Keratinocyte (primary cell): ENCODE measurements around the gene RAP1GAP2. TPM values are rescaled to one million over a fixed set of nuclear protein-coding genes. Genes with fewer than 3 reads are reported as not detected.

ENCODE experiments used
- DNase-seq: peaks from one replicate; pipeline ENCODE4 v3.0.0-alpha.2; 2011; ENCODE audit warnings: low read depth, missing footprints, low spot score
- FAIRE-seq: peaks from 2 replicates; lab custom pipeline; 2011; peaks lifted over from hg19 to GRCh38; lab: Jason Lieb, UNC
- H2AFZ ChIP-seq: 2 replicates; pipeline ENCODE4 v1.6.0; 2012; ENCODE audit warnings: low read length, control low read depth, inconsistent platforms; ENCODE audit not compliant: control insufficient read depth
- H3K27ac ChIP-seq: 2 replicates; pipeline ENCODE4 v1.5.1; 2011; ENCODE audit warnings: low read length; ENCODE audit not compliant: control insufficient read depth, insufficient read depth
- H3K27me3 ChIP-seq: 3 replicates; pipeline ENCODE4 v1.6.0; 2011; ENCODE audit warnings: low read length; ENCODE audit not compliant: control insufficient read depth, insufficient read depth; ENCODE audit errors: extremely low read depth
- H3K36me3 ChIP-seq, 2 experiments: 2 replicates in 1 of 2; 3 replicates in 1 of 2; pipeline ENCODE4 v1.5.1; 2011; ENCODE audit warnings: low read length in 2 of 2, mild to moderate bottlenecking in 1 of 2; ENCODE audit not compliant: control insufficient read depth in 2 of 2, insufficient read depth in 2 of 2; ENCODE audit errors: extremely low read depth in 1 of 2
- H3K4me1 ChIP-seq: 3 replicates; pipeline ENCODE4 v1.5.1; 2011; ENCODE audit warnings: low read length; ENCODE audit not compliant: control insufficient read depth, insufficient read depth; ENCODE audit errors: extremely low read depth
- H3K4me2 ChIP-seq: 3 replicates; pipeline ENCODE4 v1.6.0; 2011; ENCODE audit warnings: low read depth, low read length; ENCODE audit not compliant: control insufficient read depth, insufficient read depth; ENCODE audit errors: extremely low read depth
- H3K4me3 ChIP-seq, 3 experiments: fragments of 200-600 bp in 1 of 3; sonication (generic) in 1 of 3; 2 replicates in 2 of 3; 3 replicates in 1 of 3; pipeline ENCODE4 v1.5.1; 2011 to 2016; ENCODE audit warnings: low read length in 3 of 3, mild to moderate bottlenecking in 3 of 3, control low read depth in 2 of 3, inconsistent platforms in 1 of 3, low read depth in 1 of 3, mixed read lengths in 1 of 3, mixed run types in 1 of 3, moderate library complexity in 1 of 3; ENCODE audit not compliant: control insufficient read depth in 2 of 3, insufficient read depth in 2 of 3; ENCODE audit errors: extremely low read depth in 1 of 3
- H3K79me2 ChIP-seq: 2 replicates; pipeline ENCODE4 v1.6.0; 2012; ENCODE audit warnings: low read length; ENCODE audit not compliant: control insufficient read depth, insufficient read depth
- H3K9ac ChIP-seq: 3 replicates; pipeline ENCODE4 v1.6.0; 2011; ENCODE audit warnings: low read length; ENCODE audit not compliant: control insufficient read depth, insufficient read depth; ENCODE audit errors: extremely low read depth
- H3K9me1 ChIP-seq: 3 replicates; pipeline ENCODE4 v1.6.0; 2011; ENCODE audit warnings: low read length; ENCODE audit not compliant: control insufficient read depth, insufficient read depth; ENCODE audit errors: extremely low read depth
- H3K9me3 ChIP-seq: 2 replicates; pipeline ENCODE4 v1.5.1; 2012; ENCODE audit warnings: low read depth, low read length; ENCODE audit not compliant: control insufficient read depth
- H4K20me1 ChIP-seq: 3 replicates; pipeline ENCODE4 v1.6.0; 2011; ENCODE audit warnings: low read length; ENCODE audit not compliant: control insufficient read depth, insufficient read depth; ENCODE audit errors: extremely low read depth
- CTCF ChIP-seq, 3 experiments: IDR thresholded peaks in 1 of 3; conservative IDR thresholded peaks in 1 of 3; optimal IDR thresholded peaks in 1 of 3; 2 replicates in 2 of 3; 3 replicates in 1 of 3; pipeline versions ENCODE3 to v1.5.1; 2011; ENCODE audit warnings: low read length in 3 of 3, mild to moderate bottlenecking in 3 of 3, moderate library complexity in 2 of 3, control low read depth in 1 of 3, inconsistent platforms in 1 of 3; ENCODE audit not compliant: insufficient read depth in 2 of 3; ENCODE audit errors: extremely low read depth in 1 of 3
- EZH2 ChIP-seq: IDR thresholded peaks from one replicate; pipeline ENCODE4 v1.6.1; 2012; ENCODE audit warnings: inconsistent platforms, mild to moderate bottlenecking, low read length, moderate library complexity
- dilution Hi-C: fragments of 300-500 bp; cut with MboI; formaldehyde crosslinking; loops from one replicate; pipeline ENCODE4 v1.7.0; 2020; ENCODE audit warnings: low sequenced_read_pairs; ENCODE audit not compliant: extremely low pct_ligation_motif_present
- polyA plus RNA-seq, 5 experiments: library from polyadenylated mRNA; depleted of rRNA in 3 of 5; stranded (reverse) in 3 of 5; stranded (forward) in 1 of 5; unstranded in 1 of 5; fragments of >200 nt; gene quantifications; 1 replicate in 1 of 5; 2 replicates in 3 of 5; 3 replicates in 1 of 5; pipeline versions ENCODE4 v1.2.1 to v1.2.3, GENCODE V29; 2011 to 2012; ENCODE audit warnings: missing spikeins in 2 of 5, low read depth in 1 of 5, low replicate concordance in 1 of 5

The RAP1GAP2 gene
- polyA plus RNA-seq, 1 donor (not counting 4 experiments of a cell fraction or from before 2014, with no cell fraction given) = 13.6 TPM

DNA sequence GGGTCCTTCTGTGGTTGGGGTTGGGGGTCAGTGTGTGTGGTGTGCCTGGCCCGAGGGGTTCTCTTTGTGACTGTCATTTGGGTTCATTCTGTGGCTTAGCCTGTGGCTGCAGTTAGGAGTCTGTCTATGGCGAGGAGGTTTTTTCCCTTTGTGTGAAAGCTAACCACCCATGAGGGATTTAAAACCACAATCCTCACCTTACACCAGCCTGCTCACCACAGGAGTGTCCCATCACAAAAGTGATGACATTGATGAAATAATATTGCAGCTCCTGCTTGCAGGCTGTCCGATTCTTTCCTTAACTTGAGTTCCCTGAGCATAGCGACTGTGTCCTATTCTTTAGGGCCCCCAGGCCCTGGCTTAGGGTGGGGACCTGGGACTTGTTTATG lies 113.6 kb downstream of the RAP1GAP2 start:
- no peaks in the 10 kb centered on the region for H3K79me2 ChIP-seq
- FAIRE-seq (no peak), DNase-seq (no peak)
- H3K4me3 ChIP-seq = no peak overlapping the region
- no peaks in the 10 kb centered on the region for H3K27me3 ChIP-seq
- no peak for TF ChIP-seq EZH2
- H3K9me1 ChIP-seq = no peaks in the 10 kb centered on the region
- H3K4me2 ChIP-seq = no peak overlapping the region
- dilution Hi-C loops = no loop called here
- H3K36me3 ChIP-seq = peaks cover 4 to 6% of the 10 kb centered on the region in 2 experiments
- no peaks in the 10 kb centered on the region for H3K9me3 ChIP-seq
- no peak overlapping the region for H3K9ac ChIP-seq
- no peak overlapping the region for H2AFZ ChIP-seq
- H4K20me1 ChIP-seq = peaks cover 3% of the 10 kb centered on the region
- no peak overlapping the region for H3K27ac ChIP-seq
- no peaks in the 10 kb centered on the region for H3K4me1 ChIP-seq

DNA sequence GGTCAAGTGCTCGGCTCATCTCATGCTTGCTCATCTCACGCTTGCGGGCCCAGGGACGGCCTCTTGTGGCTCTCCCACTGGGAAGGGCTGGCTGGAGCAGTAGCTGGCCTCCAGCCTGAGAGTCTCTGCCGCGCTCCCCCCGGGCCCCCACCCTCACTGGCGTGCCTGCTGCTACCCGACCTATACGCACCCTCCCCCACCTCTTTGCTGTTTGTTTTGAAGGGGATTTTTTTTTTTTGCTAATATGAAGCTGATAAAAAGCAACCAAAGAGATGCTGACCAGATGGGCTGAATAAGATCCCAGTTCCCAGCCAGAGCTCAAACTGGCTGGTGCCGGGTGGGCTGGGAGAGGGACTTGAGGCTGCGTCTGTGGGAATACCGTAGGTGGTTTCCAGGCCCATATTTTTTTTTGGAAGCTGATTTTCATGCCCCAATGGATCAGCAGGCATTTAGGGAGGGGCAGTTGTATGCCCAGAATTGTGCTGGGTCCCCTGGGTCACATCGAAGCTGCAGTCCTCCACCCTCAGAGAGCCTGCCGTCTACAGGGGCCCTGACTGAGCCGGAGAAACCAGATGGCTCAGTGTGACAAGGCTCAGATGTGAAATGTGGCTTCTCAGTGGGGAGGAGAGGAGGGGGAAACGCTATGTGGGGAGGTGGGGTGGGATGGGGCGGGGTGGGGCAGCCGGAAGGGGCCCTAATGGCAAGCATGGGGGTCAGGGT lies 115.0 kb downstream of the RAP1GAP2 start:
- Histone ChIP-seq H3K9me3 (no peaks in the 10 kb centered on the region), H3K9me1 (no peaks in the 10 kb centered on the region), H3K4me3 (no peak overlapping the region), H4K20me1 (peaks cover under 1% of the 10 kb centered on the region), H3K4me1 (no peaks in the 10 kb centered on the region), H3K36me3 (peaks cover 3 to 4% of the 10 kb centered on the region in 2 experiments), H3K9ac (no peak overlapping the region), H3K4me2 (no peak overlapping the region), H3K79me2 (no peaks in the 10 kb centered on the region), H3K27ac (no peak overlapping the region), H3K27me3 (no peaks in the 10 kb centered on the region), H2AFZ (no peak overlapping the region)
- FAIRE-seq (no peak), DNase-seq (no peak)
- dilution Hi-C loops = no loop called here
- TF ChIP-seq EZH2 (no peak), CTCF (optimal IDR thresholded peaks at IDR 0.05 in 1 of 3, IDR thresholded peaks at IDR 0.05 in 1 of 3, conservative IDR thresholded peaks at IDR 0.05 in 1 of 3; ENCODE audit: extremely low read depth in 1 of 3, insufficient read depth in 2 of 3, low read length in 3 of 3) (no peak)

- TF ChIP-seq EZH2 (no peak), CTCF (optimal IDR thresholded peaks at IDR 0.05 in 1 of 3, IDR thresholded peaks at IDR 0.05 in 1 of 3, conservative IDR thresholded peaks at IDR 0.05 in 1 of 3; ENCODE audit: extremely low read depth in 1 of 3, insufficient read depth in 2 of 3, low read length in 3 of 3) (no peak)
- no peak for DNase-seq
- H3K9me3 ChIP-seq = no peaks in the 10 kb centered on the region
- no peaks in the 10 kb centered on the region for H3K27me3 ChIP-seq
- dilution Hi-C loops = no loop called here
- no peak overlapping the region for H3K9ac ChIP-seq
- H3K36me3 ChIP-seq = peaks cover 3% of the 10 kb centered on the region in 2 experiments
- FAIRE-seq = no peak
- no peaks in the 10 kb centered on the region for H4K20me1 ChIP-seq
- H3K79me2 ChIP-seq = no peaks in the 10 kb centered on the region
- no peaks in the 10 kb centered on the region for H3K9me1 ChIP-seq
- no peak overlapping the region for H3K27ac ChIP-seq
- H3K4me2 ChIP-seq = no peak overlapping the region
- H2AFZ ChIP-seq = no peak overlapping the region
- H3K4me3 ChIP-seq = no peak overlapping the region
- no peaks in the 10 kb centered on the region for H3K4me1 ChIP-seq
Measured at GRCh38 chr17:2911755-2912111, 115.5 kb downstream of the RAP1GAP2 start.
